Esophagus squamous epithelium (tissue), 4 donors: ENCODE results near the gene TAF6L.

Source experiments
- POLR2A ChIP-seq, 4 donors: fragments of 450-650 bp; IDR thresholded peaks; one replicate each; pipeline ENCODE4 v1.6.1; 2017; ENCODE audit warnings: antibody characterized with exemption in 4 of 4, mild to moderate bottlenecking in 4 of 4, moderate library complexity in 3 of 4
- TF ChIP-seq, protein P1 (sequence below), 6 experiments: fragments of 450-650 bp in 4 of 6; fragments of 200-600 bp in 2 of 6; sonication (generic) in 2 of 6; IDR thresholded peaks; one replicate each; pipeline ENCODE4 v1.5.1; 2016 to 2019; ENCODE audit warnings: antibody characterized with exemption in 6 of 6, mild to moderate bottlenecking in 4 of 6, moderate library complexity in 4 of 6

DNA sequence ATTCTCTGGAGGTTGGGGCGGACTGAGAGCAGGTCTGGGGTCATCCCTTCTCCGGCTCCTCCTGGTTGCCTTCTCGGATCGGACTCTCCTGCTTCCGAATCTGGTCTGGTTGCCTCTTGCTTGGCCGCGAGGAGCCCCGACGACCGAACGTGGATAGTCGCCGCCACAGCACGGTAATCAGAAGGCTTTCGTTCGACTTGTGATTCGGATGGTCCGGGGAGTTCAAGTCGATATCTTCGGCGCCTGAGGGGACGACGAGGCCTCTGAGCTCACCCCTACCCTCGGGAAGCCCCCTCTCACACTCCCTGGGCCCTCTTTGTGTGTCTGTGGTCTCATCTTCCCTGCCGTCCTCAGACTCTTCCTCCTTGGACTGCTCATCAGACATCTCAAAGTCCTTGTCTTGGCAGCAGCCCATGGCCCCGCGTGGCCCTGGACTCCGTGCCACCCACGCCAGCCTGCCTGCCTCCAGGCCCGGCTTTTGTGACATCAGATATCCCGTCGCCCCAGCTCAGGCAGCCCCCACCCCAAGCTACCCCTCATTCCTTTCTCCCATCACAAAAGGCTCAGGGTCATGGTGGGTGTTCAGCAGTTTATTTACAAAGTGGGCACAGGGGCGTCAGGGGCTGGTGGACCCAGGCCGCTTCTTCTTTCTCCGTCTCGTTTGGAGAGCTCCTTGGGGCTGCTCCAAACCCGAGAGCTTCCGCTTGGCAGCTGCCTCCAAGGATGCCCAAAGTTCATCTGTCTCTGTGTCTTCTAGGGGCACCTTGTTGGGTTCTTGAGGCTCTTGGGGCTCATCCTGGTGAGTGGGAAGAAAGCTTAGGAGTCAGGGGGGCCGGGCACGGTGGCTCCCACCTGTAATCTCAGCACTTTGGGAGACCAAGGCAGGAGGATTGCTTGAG, 61.4 kb downstream of the TAF6L start, which contains the start of gene TEX54:
- no peak for TF ChIP-seq POLR2A (IDR thresholded peaks at IDR 0.05)
- TF ChIP-seq, protein P1, sequence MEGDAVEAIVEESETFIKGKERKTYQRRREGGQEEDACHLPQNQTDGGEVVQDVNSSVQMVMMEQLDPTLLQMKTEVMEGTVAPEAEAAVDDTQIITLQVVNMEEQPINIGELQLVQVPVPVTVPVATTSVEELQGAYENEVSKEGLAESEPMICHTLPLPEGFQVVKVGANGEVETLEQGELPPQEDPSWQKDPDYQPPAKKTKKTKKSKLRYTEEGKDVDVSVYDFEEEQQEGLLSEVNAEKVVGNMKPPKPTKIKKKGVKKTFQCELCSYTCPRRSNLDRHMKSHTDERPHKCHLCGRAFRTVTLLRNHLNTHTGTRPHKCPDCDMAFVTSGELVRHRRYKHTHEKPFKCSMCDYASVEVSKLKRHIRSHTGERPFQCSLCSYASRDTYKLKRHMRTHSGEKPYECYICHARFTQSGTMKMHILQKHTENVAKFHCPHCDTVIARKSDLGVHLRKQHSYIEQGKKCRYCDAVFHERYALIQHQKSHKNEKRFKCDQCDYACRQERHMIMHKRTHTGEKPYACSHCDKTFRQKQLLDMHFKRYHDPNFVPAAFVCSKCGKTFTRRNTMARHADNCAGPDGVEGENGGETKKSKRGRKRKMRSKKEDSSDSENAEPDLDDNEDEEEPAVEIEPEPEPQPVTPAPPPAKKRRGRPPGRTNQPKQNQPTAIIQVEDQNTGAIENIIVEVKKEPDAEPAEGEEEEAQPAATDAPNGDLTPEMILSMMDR (IDR thresholded peaks at IDR 0.05): no peak
